Gastrocnemius medialis (tissue), 4 donors: ENCODE data around the gene ZNF516.
A peak's percentile ranks its signal among the peaks of the same experiment; 100 is the strongest.

Experiments used
- CTCF ChIP-seq, 5 experiments: fragments of 450-650 bp in 3 of 5; fragments of 200-600 bp in 2 of 5; sonication (generic) in 2 of 5; IDR thresholded peaks in 4 of 5; conservative IDR thresholded peaks in 1 of 5; 1 replicate in 4 of 5; 2 replicates in 1 of 5; pipeline ENCODE4 v1.5.1; 2016 to 2019; ENCODE audit warnings: antibody characterized with exemption in 5 of 5, mild to moderate bottlenecking in 3 of 5, moderate library complexity in 3 of 5
- POLR2A ChIP-seq, 2 donors: fragments of 450-650 bp; IDR thresholded peaks; one replicate each; pipeline ENCODE4 v1.6.1; 2017; ENCODE audit warnings: antibody characterized with exemption in 2 of 2, mild to moderate bottlenecking in 2 of 2, moderate library complexity in 2 of 2

DNA sequence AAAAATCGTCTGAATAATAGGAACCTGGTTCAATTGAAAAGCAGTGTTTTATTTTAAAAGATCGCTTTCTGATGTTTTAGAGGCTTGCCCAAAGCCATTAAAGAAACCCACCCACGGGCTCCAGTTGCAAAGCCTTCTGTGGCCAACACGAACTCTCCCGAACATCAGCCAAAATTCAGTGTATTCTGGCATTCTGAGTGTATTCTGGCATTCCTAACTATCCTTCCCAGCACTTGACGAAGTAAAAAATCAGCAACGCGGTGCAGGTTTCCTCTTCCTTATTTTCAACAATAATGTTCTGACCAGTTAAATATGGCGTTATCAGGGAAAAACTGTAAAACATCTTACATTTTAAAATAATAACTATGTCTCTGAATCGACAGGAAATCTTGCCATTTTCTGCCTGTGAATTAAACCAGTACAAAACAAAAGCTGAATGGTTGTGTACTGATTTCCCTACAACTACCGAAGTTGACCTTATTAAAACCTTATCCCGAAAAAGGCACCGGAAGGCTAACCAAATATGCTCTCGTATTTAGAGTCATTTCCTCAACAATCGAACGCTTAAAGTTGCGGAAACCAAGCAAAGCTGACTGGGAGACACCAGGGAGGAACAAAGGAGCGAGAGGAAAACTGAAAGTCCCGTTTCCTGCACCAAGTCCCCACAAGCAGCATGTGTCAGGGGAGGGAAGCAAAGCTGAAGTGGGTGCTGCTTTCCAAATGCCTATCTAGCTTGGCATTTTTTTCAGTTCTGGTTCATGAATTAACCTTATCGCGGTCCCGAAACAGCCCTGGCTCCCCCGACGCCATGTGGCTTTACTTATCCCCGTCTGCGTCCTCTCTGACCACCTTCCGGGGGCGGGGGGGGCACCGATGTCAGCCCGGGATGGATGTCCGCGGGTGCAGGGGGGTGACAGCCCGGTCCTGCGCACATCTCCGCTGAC lies 44.3 kb downstream of the ZNF516 start:
- TF ChIP-seq CTCF (IDR thresholded peaks at IDR 0.05 in 4 of 5, conservative IDR thresholded peaks at IDR 0.05 in 1 of 5) (no peak), POLR2A (IDR thresholded peaks at IDR 0.05) (peak; percentile 26 to 51)
